Upper lobe of left lung (tissue), 6 donors: ENCODE data around the gene MSS51. TPM values are rescaled to one million over a fixed set of nuclear protein-coding genes. Genes with fewer than 3 reads are reported as not detected.

Experiments used
- ATAC-seq, 2 donors: fragments of 200-7000 bp; cut with Tn5 transposase; one replicate each; pipeline ENCODE4 v1.9.1; 2022; ENCODE audit warnings: mild to moderate bottlenecking in 2 of 2, moderate library complexity in 2 of 2; ENCODE audit not compliant: low FRiP score in 2 of 2
- DNase-seq, 2 donors: peaks; one replicate each; pipeline ENCODE4 v3.0.0-alpha.2; 2019 to 2020
- H3K27ac ChIP-seq, 4 donors: fragments of 200-600 bp; sonication (generic); one replicate each; pipeline ENCODE4 v1.5.1; 2016 to 2019
- H3K27me3 ChIP-seq, 4 donors: fragments of 200-600 bp; sonication (generic); one replicate each; pipeline ENCODE4 v1.5.1; 2017 to 2019
- H3K36me3 ChIP-seq, 4 donors: fragments of 200-600 bp; sonication (generic); one replicate each; pipeline ENCODE4 v1.5.1; 2016 to 2019
- H3K4me1 ChIP-seq, 4 donors: fragments of 200-600 bp; sonication (generic); one replicate each; pipeline ENCODE4 v1.5.1; 2018 to 2019
- H3K4me3 ChIP-seq, 4 donors: fragments of 200-600 bp; sonication (generic); one replicate each; pipeline ENCODE4 v1.5.1; 2017 to 2019; ENCODE audit warnings: mild to moderate bottlenecking in 2 of 4, moderate library complexity in 1 of 4
- H3K9me3 ChIP-seq, 4 donors: fragments of 200-600 bp; sonication (generic); one replicate each; pipeline ENCODE4 v1.5.1; 2018 to 2019
- CTCF ChIP-seq, 6 experiments: fragments of 450-650 bp in 4 of 6; fragments of 200-600 bp in 2 of 6; sonication (generic) in 2 of 6; IDR thresholded peaks; one replicate each; pipeline ENCODE4 v1.5.1; 2016 to 2019; ENCODE audit warnings: antibody characterized with exemption in 6 of 6
- EP300 ChIP-seq, 4 donors: sonication (generic); formaldehyde crosslinking; IDR thresholded peaks; one replicate each; pipeline ENCODE4 v1.5.1; 2017; ENCODE audit warnings: antibody characterized with exemption in 4 of 4, control low read depth in 2 of 4
- POLR2A ChIP-seq, 4 donors: fragments of 450-650 bp; IDR thresholded peaks; one replicate each; pipeline ENCODE4 v1.5.1; 2016 to 2017; ENCODE audit warnings: antibody characterized with exemption in 4 of 4, mild to moderate bottlenecking in 2 of 4
- POLR2AphosphoS5 ChIP-seq, 2 donors: sonication (generic); formaldehyde crosslinking; IDR thresholded peaks; one replicate each; pipeline ENCODE4 v1.5.1; 2017; ENCODE audit warnings: antibody characterized with exemption in 2 of 2
- WGBS, 2 donors: methylation state at CpG; one replicate each; pipeline ENCODE4 v1.1.5; 2017 to 2018; 5-methylcytosine and 5-hydroxymethylcytosine counted together
- total RNA-seq, 6 donors: library from RNA; depleted of rRNA in 4 of 6; stranded (reverse); fragments of >200 nt in 4 of 6; gene quantifications; one replicate each; pipeline versions ENCODE4 v1.1.0 to v1.2.1, GENCODE V29; 2016 to 2021
- donor health status: DM: no; HTN: no; CAD: no; lungs with moderate emphysema.
- donor health status: DM: no; HTN: yes; CAD: no; lungs with severe emphysema.

MSS51 gene
- total RNA-seq, 6 donors from 2014 or later, result 1.7 to 8.4 (median 3.3) TPM

- no peaks in the 10 kb centered on the region for H3K9me3 ChIP-seq
- no peaks in the 10 kb centered on the region for H3K4me1 ChIP-seq
- H3K4me3 ChIP-seq, result no peak overlapping the region
- peaks cover 3 to 49% (median 18%) of the 10 kb centered on the region in 4 donors for H3K36me3 ChIP-seq
- DNase-seq (no peak), ATAC-seq (no peak)
- H3K27ac ChIP-seq, result no peak overlapping the region
- TF ChIP-seq CTCF (IDR thresholded peaks at IDR 0.05), result no peak
- no peak for TF ChIP-seq EP300 (IDR thresholded peaks at IDR 0.05)
- TF ChIP-seq POLR2AphosphoS5 (IDR thresholded peaks at IDR 0.05), result no peak
- no peak for TF ChIP-seq POLR2A (IDR thresholded peaks at IDR 0.05)
- no peaks in the 10 kb centered on the region for H3K27me3 ChIP-seq
- WGBS, 2 donors, result 85% methylated on average over 1 of the region's 1 CpG
These were observed 15.8 kb upstream of the MSS51 start for GRCh38 chr10:73449113-73449512.

- DNase-seq (no peak), ATAC-seq (no peak)
- Histone ChIP-seq H3K4me3 (no peak overlapping the region), H3K36me3 (peaks cover 3 to 49% (median 19%) of the 10 kb centered on the region in 4 donors), H3K4me1 (no peaks in the 10 kb centered on the region), H3K9me3 (no peaks in the 10 kb centered on the region), H3K27me3 (no peaks in the 10 kb centered on the region), H3K27ac (no peak overlapping the region)
- 83 to 88% methylated on average over 1 of the region's 1 CpG for WGBS, 2 donors
- TF ChIP-seq POLR2AphosphoS5 (IDR thresholded peaks at IDR 0.05), result no peak
- TF ChIP-seq EP300 (IDR thresholded peaks at IDR 0.05), result no peak
- TF ChIP-seq POLR2A (IDR thresholded peaks at IDR 0.05), result no peak
- TF ChIP-seq CTCF (IDR thresholded peaks at IDR 0.05), result no peak
These were observed 15.0 kb upstream of the MSS51 start for GRCh38 chr10:73448384-73448783.

- Histone ChIP-seq H3K27me3 (no peaks in the 10 kb centered on the region), H3K9me3 (no peaks in the 10 kb centered on the region), H3K4me3 (no peak overlapping the region), H3K36me3 (peaks cover 3 to 38% (median 17%) of the 10 kb centered on the region in 4 donors), H3K4me1 (no peaks in the 10 kb centered on the region), H3K27ac (no peak overlapping the region)
- no peak for ATAC-seq
- TF ChIP-seq EP300 (IDR thresholded peaks at IDR 0.05) (no peak), POLR2A (IDR thresholded peaks at IDR 0.05) (no peak)
- no peak for DNase-seq
These were observed 13.6 kb upstream of the MSS51 start for GRCh38 chr10:73446926-73447325.

- H3K27me3 ChIP-seq, result no peaks in the 10 kb centered on the region
- no peak overlapping the region for H3K27ac ChIP-seq
- no peak overlapping the region for H3K4me3 ChIP-seq
- DNase-seq, result no peak
- ATAC-seq, result no peak
- WGBS, 2 donors, result 73 to 82% methylated on average over 1 of the region's 1 CpG
- no peaks in the 10 kb centered on the region for H3K4me1 ChIP-seq
- H3K9me3 ChIP-seq, result no peaks in the 10 kb centered on the region
- no peak for TF ChIP-seq POLR2A (IDR thresholded peaks at IDR 0.05)
- TF ChIP-seq EP300 (IDR thresholded peaks at IDR 0.05), result no peak
- no peak for TF ChIP-seq POLR2AphosphoS5 (IDR thresholded peaks at IDR 0.05)
- TF ChIP-seq CTCF (IDR thresholded peaks at IDR 0.05), result no peak
- peaks cover 3 to 51% (median 19%) of the 10 kb centered on the region in 4 donors for H3K36me3 ChIP-seq
These were observed 11.1 kb upstream of the MSS51 start for GRCh38 chr10:73444457-73444856.

- no peak for DNase-seq
- 93 to 96% methylated on average over 1 of the region's 1 CpG for WGBS, 2 donors
- no peak for TF ChIP-seq POLR2A (IDR thresholded peaks at IDR 0.05)
- TF ChIP-seq EP300 (IDR thresholded peaks at IDR 0.05), result no peak
- no peak for TF ChIP-seq POLR2AphosphoS5 (IDR thresholded peaks at IDR 0.05)
- Histone ChIP-seq H3K4me1 (no peaks in the 10 kb centered on the region), H3K4me3 (no peak overlapping the region), H3K27me3 (no peaks in the 10 kb centered on the region), H3K27ac (no peak overlapping the region), H3K36me3 (peaks cover 3 to 60% (median 19%) of the 10 kb centered on the region in 4 donors), H3K9me3 (no peaks in the 10 kb centered on the region)
- no peak for ATAC-seq
These were observed 6.4 kb upstream of the MSS51 start for GRCh38 chr10:73439605-73440312.

- Histone ChIP-seq H3K9me3 (no peaks in the 10 kb centered on the region), H3K36me3 (peaks cover 3 to 60% (median 13%) of the 10 kb centered on the region in 4 donors), H3K4me1 (no peaks in the 10 kb centered on the region), H3K27me3 (no peaks in the 10 kb centered on the region), H3K4me3 (no peak overlapping the region), H3K27ac (no peak overlapping the region)
- TF ChIP-seq POLR2A (IDR thresholded peaks at IDR 0.05) (no peak), POLR2AphosphoS5 (IDR thresholded peaks at IDR 0.05) (no peak), CTCF (IDR thresholded peaks at IDR 0.05) (no peak), EP300 (IDR thresholded peaks at IDR 0.05) (no peak)
- no peak for DNase-seq
- 96 to 97% methylated on average over 1 of the region's 1 CpG for WGBS, 2 donors
- ATAC-seq, result no peak
These were observed 5.7 kb upstream of the MSS51 start for GRCh38 chr10:73439055-73439454.
